MM.1S (cell line): Measurements from ENCODE around the gene CCDC85B.

Source experiments
- EZH2 ChIP-seq: fragments of 300-600 bp; sonication (generic); optimal IDR thresholded peaks from 2 replicates; pipeline ENCODE3; 2017; ENCODE audit warnings: low read depth, mild to moderate bottlenecking, antibody characterized with exemption, low read length, mixed read lengths
- EZH2phosphoT487 ChIP-seq: fragments of 300-600 bp; sonication (generic); IDR thresholded peaks from 2 replicates; pipeline ENCODE4 v1.6.1; 2018; ENCODE audit warnings: antibody characterized with exemption, low read length
- TF ChIP-seq, protein P1 (sequence below): fragments of 300-600 bp; sonication (generic); IDR thresholded peaks from 2 replicates; pipeline ENCODE4 v1.5.1; 2016; ENCODE audit warnings: antibody characterized with exemption, low read length, mixed read lengths

GRCh38 chr11:65844231-65844872, 46.1 kb upstream of the CCDC85B start:
- TF ChIP-seq, protein P1, sequence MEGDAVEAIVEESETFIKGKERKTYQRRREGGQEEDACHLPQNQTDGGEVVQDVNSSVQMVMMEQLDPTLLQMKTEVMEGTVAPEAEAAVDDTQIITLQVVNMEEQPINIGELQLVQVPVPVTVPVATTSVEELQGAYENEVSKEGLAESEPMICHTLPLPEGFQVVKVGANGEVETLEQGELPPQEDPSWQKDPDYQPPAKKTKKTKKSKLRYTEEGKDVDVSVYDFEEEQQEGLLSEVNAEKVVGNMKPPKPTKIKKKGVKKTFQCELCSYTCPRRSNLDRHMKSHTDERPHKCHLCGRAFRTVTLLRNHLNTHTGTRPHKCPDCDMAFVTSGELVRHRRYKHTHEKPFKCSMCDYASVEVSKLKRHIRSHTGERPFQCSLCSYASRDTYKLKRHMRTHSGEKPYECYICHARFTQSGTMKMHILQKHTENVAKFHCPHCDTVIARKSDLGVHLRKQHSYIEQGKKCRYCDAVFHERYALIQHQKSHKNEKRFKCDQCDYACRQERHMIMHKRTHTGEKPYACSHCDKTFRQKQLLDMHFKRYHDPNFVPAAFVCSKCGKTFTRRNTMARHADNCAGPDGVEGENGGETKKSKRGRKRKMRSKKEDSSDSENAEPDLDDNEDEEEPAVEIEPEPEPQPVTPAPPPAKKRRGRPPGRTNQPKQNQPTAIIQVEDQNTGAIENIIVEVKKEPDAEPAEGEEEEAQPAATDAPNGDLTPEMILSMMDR, result no peak
- TF ChIP-seq EZH2phosphoT487 (no peak), EZH2 (no peak)
